Glomerular visceral epithelial cell (primary cell): Measurements from ENCODE around the gene ISM1.

Source experiments
- DNase-seq: peaks from one replicate; pipeline ENCODE4 v3.0.0-alpha.2; 2016; ENCODE audit errors: extremely low spot score

ISM1 gene

DNA sequence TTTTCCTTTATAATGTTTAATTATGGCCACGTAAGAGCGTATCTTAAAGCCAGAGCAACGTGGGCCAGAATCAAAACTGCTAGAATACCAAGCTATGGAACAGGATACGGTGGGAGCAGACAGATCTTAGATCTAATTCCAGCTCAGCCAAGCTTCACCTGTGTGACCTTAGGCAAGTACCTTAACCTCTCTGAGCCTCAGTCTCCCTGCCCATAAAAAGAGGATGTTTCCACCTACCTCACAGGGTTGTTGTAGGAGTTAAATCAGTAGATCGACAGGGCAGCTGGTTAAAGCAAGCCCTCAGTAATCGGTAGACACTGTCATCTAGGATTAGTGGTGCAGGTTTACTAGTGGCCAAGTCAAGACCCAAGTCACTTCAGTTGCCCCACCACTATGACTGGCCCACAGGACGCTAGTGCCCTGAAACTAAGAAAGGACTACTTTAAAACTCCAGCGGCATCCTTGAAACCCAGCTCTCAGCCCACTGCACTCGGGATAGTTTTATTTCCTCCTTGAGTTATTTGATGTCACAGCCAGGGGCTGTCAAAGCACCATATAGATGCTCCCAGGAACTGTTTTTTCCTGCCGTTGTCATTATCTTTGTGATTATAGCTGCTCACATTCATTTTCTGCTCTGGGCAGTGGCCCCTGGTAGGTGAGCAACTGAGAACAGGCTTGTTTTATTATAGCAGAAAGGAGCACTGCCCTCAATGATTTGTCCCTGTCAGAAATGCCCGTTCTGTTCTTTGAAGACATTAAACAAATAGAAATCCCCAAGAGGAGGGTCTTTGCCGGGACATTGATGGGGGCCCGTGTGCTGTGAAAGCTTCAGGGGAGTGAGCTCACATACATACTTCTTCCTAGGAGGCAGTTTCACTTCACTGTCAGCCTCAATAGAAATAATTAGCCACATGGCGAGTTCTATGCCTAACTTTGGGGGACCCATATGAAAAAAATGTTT, 63.1 kb downstream of the ISM1 start:
- DNase-seq: no peak

DNA sequence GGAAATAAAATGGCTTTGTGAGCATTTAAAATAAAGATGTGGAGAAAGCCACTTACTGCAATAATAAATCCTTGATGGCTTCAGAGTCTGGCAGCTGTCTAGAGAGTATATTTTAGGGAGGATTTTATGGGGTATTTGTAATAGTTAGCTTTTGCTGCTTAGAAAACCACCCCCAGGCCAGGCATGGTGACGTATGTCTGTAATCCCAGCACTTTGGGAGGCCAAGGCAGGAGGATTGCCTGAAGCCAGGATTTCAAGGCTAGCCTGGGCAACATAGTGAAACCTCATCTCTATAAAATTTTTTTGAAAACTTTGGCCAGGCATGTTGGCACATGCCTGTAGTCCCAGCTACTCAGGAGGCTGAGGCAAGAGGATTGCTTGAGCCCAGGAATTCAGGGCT, 63.8 kb downstream of the ISM1 start:
- DNase-seq: no peak

DNA sequence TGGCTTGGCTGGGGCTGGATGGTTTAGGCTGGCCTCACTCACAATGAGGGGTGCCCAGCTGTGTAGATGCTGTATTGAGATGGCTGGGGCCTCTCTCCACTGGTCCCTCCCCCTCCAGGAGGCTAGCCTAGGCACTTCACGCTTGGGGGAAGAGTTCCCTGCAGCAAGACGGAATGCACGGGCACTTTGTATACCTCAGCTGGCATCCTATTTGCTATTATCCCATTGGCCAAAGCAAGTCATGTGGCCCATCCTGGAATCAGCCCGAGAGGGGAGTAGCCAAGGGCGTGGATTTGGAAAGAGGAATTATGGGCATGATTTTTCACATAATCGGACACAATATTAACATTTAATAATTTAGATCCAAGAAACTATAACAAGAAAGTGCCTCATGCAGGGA, 64.3 kb downstream of the ISM1 start:
- DNase-seq: no peak

DNA sequence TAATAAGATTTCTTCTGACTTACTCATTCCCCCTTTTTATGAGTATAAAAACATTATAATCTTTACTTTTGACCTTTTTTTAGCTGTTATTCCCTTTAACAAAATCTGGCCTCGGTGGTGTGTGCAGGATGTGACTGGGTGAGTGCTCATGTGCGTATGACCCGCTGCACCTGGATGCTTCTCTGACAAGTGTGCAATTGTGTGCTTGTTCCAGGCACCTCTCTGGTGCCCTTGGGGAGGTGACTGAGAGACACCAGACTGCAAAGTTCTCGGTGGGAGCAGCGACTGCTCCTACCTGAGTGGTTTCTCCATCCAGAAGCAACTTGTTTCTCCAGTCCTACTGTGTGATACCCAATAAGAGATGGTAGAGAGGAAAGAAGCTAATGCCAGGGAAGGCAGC, 65.0 kb downstream of the ISM1 start:
- DNase-seq: no peak

DNA sequence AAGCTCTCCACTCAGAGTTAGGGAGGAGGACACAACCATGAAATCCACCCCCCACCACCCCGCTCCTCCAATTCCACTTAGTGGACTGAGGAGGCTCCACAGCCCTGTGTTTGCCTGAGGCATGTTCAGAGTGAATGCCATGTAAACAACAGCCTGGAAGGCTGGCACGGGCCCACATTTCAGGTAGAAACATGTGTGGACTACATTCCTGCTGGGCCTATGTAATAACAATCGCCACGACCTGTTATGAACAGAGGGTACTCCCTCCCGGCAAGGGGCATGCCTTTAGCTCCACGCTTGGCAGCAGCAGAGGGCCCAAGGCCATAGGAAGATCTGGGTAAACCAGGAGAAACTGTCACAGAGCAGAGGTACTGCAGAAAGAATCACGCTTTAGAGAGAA, 65.5 kb downstream of the ISM1 start:
- no peak for DNase-seq

DNA sequence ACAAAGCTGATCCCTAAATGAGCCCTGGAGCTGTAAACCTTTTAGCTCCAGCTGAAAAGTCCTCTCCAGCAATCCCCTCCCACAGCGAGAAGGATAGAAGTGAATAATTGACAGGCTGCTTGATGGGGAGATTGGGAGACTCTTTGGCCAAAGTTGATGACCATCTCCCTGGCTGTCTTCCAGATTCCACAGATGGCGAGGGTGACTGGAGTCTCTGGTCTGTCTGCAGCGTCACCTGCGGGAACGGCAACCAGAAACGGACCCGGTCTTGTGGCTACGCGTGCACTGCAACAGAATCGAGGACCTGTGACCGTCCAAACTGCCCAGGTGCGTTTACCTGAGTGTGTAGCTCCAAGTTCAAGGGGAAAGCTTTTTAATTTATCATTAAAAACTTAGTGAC, 67.3 kb downstream of the ISM1 start:
- peak; percentile 40 for DNase-seq

DNA sequence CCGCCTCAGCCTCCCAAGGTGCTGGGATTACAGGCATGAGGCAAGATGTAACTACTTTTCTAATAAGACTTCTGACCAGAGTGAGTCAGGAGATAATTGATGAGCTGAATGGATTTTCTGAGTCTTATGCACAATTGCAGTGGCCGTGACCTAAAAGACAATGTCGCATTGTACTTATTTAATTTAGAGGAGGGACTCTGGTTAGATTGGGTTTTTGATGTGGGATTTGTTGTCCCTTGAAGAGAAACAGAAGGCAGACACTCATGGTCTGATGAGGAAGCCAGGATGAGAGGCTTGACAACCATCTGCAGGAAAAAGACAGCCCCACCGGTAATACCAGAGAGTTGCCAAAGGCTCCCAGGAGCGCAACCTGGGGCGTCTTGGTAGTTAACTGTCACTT, 68.0 kb downstream of the ISM1 start:
- no peak for DNase-seq

DNA sequence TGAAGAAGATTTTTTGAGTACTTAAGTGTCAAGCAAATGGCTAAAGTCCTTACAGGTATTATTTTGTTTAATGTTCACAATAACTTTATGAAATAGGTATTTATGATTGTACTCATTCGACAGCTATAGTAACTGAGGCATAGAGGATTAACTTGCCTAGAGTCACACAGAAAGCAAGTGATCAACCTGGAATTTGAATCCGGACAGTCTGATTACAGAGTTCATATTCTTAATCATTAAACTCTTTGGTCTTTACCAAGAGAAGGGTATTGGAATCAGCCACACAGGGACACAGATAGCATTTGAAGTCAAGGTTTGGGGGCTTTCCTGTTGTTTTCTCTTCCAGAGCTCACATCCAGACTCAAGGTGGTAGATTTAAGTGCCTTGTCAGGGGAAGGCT, 69.7 kb downstream of the ISM1 start:
- DNase-seq: no peak

DNA sequence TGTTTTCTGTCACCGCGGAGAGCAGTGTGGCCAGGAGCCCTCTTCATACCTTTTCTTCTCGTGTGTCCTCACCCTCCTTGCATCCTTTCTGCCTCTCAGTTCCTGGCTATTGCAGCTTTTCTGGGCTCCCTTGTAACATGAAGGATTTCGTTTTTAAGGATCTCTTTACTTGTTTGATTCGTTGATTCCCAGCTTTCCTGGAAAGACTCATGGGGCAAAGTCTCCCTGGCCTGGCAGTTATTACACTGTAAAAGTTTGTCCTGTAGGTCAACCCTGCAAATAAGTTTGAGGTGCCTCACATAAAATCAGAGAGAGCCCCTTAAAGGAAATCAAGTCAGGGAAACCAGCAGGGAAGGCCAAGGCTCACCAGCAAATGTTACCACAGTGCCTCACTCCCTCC, 70.1 kb downstream of the ISM1 start:
- DNase-seq: no peak

DNA sequence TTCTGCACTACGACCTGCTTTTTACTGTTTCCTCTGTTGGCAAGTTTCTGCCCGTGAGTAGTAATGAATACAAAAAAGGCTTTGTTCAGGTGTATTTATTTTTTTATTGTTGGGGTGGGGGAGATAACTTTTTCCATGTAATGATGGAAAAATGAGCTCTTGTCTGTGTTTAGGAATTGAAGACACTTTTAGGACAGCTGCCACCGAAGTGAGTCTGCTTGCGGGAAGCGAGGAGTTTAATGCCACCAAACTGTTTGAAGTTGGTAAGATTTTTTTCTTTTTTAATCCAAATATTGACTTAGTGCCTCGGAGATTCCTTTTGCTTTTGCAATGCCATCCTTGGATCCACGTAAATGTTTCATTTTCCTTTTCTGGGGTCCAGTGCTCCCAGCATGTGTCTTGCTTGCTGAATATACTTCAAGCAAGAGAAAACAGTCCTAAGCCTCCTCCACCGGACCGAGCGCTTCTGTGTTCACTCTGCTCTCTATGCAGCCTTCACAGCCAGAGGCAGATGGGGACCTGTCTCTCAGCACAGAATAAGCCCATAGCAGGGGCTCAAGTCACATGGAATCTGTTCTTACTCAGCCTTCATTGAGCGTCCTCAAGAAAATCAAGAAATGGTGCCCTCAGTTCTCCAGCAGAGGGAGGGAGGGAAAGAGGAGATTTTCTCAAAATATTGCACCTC, 71.3 kb downstream of the ISM1 start:
- no peak for DNase-seq

DNA sequence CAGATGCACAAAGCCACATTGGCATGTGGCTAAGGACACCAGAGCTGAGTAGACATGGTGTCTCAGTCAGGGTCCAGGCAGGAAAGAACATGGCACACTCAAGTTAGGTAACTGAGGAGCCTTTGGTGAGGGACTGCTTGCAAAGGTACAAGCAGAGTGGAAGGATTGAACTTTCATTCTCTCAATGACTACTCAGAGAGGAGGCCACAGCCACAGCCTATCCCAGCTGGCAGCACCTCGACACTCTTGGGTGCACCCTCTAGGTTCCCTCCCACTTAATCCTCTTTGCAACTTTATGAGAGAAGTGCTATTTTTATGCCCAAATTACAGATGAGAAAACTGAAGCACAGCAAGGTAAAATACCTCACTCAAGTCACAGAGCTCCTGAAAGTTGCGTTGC, 73.4 kb downstream of the ISM1 start:
- no peak for DNase-seq

DNA sequence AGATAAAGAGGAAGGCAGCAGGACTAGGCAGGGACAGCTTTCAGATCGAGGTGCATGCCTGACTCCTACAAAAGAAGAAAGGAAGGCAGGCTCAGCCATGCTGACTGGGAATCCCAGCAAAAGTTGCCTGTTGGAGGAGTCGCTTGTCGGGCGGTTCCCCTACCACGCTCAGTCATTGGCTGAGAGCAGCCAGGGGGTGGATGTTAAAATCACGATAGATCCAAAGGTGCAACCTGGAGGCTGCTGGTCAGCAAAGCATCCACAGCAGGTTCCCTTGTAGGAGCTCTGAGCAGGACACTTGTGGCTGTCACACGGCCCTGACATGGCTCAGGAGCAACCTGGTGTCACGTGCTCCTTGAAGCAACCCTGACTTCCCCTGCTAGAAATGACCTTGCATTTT, 74.6 kb downstream of the ISM1 start:
- no peak for DNase-seq

DNA sequence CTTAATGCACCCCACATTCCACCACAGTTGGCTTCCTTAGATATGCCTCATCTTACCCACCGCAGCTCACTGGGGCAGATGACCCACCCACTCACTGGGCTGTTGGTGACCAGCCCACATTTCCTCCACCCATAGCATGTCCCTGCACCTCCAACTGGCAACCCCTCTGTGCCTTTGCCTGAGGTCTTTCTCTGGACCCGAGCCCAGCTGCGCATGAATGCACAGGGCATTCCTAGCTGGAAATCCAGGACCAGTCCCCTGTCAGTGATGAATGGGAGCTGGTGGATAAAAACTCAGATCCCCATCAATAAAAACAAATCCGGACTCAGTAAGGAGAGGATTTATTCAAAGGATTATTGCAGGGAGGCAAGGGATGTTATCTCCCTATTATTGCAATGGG, 75.0 kb downstream of the ISM1 start:
- DNase-seq: no peak

DNA sequence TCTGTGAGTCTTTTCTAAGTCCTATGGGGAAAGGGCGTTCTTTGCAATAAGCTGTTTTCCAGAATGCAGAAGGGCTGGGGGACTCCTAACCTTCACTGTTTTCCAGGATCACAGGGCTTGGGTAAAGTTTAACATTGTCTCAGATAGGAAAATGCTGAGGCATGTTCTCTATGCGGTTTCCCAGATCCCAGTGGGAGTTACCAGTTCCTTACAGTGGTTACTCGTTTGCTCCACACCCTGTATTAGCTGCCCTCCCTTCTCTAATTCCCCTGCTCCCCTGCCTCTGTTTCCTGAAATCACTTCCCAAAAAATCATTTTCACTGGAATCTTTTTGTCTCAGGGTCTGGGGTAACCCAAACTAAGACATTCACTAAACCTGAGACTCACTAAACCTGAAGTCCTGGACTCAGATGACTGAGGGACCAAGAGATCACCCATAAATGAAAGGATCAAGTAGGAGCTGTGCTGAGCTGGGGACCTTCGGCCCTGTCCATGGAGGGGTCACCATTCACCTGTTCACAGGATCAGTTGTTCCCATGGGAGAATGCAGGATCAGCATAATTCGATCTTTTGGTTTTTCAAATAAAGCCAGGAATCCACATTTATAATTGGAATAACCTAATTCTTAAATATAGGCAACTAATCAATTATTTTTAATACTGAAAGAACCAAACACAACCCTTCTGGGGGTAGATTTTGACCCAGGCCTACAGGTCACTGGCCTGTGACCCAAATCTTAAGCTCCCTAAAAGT, 76.2 kb downstream of the ISM1 start:
- DNase-seq: no peak

DNA sequence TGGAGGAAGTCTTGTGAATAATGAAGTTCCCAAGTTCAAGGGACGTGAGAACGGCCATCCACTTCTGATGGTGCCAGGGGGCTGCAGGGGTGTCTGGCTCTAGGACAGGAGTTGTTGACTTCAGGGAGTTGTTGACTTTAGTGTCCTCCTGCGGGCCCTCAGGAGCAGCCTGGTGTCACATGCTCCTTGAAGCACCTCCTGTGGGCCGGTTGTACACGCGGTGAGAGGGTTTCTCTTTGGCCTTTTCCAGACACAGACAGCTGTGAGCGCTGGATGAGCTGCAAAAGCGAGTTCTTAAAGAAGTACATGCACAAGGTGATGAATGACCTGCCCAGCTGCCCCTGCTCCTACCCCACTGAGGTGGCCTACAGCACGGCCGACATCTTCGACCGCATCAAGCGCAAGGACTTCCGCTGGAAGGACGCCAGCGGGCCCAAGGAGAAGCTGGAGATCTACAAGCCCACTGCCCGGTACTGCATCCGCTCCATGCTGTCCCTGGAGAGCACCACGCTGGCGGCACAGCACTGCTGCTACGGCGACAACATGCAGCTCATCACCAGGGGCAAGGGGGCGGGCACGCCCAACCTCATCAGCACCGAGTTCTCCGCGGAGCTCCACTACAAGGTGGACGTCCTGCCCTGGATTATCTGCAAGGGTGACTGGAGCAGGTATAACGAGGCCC, 77.8 kb downstream of the ISM1 start:
- DNase-seq: no peak

DNA sequence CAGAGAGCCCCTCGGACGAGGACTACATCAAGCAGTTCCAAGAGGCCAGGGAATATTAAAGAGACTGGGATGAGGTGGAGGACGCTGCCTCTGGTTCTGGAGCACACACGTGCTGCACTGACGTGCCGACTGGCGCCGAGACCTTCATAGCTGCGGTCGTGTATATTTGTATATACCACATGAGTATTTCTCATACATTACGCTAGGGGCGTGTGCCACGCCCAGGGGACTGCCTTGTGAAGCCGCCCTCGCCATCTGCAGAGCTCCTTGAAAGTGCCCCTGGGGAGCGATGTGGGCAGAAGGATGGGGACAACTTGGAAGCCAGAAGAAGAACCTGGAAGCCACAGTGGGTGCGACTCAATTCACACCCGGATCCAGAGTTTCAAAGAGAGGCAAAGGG, 78.3 kb downstream of the ISM1 start:
- no peak for DNase-seq

DNA sequence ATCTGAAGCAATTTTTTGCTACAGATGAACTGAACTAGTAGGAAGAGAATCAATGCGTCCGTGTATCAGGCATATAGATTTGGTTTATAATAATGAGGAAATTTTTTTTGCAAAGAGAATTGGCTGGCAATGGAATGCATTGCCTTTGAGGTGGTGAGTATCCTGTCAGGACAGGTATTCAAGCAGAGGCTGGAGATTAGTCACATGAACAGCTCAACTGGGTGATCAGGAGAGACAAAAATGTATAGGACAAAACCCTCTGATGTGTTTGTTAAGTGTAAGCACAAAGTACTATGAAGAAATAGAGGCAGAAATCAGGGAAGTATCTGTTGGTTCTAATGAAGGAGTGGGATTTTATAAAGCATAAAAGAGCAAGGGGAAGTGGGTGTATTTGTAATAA, 80.5 kb downstream of the ISM1 start:
- DNase-seq: no peak

DNA sequence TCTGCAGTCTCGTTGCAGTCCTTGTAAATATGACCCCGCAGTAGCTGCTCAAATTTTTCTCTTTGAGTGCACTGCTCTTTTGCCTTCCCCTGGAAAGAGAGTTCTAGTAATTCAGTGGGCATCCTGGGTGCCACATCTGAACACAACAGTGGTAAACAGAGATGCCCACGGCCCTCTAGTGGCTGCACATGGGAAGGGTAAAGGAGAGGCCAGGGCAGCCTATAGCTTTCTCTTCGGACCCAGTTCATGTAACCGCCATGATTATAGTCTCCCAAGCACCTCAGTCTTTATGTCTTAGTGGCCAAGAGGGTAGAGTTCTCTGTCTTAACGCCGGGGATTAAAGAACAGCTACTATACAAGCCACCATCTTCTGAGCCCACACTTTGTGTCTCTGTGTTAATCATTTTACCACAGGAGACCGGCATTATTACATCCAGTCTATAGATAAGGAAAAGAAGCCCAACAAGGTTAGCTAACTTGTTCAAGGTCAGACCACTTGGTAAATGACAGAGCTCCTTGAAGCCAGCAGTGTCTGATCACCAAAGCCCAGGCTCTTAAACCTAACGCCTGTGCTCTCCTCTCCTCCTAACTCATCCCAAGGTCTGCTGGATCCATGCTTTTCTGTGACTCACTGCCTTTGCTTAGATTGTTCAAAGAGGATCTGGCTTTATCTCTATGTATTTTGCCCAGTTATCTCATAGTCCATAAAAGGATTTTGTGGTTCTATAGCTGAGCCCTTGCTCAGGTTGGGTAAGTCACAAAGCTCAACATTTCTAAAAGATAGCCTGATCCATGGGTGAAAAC, 81.8 kb downstream of the ISM1 start:
- DNase-seq: peak; percentile 37

DNA sequence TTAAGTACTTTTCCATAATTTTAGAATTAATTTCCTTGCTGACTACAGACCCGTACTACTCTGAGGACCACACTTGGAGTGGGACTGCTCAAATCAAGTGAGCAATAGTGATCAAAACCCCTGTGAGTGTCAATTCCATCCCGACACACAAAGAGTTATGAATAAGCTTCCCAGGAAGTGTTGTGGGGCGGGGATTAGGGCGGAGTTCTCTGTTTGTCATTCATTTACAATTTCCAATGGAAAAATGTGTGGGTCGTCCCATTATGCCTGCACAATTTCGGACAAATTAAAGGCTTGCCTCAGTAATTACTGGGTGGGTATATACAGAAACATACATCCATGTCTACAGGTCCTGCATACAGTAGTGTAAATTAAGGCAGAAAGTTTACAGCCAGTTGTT, 84.2 kb downstream of the ISM1 start:
- no peak for DNase-seq

DNA sequence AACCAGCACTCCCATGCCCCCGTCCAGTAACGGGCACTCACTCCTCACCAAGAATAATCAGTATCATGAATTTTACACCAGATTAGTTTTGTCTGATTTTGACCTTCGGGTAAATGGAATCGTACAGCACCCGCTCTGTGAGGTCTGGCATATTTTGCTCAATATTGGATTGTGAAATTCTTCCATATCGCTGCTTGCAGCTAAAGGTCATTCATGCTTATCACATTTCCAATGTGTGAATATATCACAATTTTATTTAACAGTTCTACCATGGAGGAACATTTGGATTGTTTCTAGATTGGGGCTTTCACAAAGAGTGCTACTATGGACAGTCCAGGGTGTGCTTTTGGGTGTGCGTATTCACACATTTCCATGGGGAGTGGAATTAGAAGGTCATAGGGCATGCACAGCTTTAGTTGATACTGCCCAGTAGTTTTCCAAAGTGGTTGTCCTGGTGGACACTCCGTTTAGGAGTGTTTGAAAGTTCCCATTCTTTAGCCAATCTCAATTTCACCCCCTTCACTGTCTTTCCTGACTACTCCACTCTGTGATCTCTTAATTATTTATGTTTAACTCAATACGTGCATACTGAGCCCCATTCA, 86.6 kb downstream of the ISM1 start:
- DNase-seq: no peak

DNA sequence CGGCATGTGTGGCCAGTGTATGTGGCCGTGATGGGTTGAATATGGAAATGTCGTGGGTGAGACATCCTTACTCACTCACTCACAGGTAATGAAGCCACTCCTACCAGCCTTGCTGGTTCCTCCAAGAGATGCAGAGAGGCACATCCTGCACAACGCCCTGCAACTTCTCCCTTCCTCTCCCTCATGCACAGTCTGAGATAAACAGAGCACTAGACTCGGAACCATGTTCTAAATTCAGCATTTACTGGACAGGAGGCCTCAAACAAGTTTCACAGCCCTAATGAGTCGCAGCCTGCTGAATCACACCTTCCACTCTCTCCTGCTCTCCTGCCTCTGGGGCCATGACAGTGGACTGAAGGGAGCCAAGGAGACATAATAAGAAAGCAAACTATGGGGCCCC, 91.2 kb downstream of the ISM1 start:
- DNase-seq: no peak
